ENCODE data around the gene AGRP. TPM values are rescaled to one million over a fixed set of nuclear protein-coding genes. Genes with fewer than 3 reads are reported as not detected.

Gene AGRP
- total and polyA plus RNA-seq, 3 donors from 2014 or later = 1.2 to 1.7 TPM; not detected in 1

DNA sequence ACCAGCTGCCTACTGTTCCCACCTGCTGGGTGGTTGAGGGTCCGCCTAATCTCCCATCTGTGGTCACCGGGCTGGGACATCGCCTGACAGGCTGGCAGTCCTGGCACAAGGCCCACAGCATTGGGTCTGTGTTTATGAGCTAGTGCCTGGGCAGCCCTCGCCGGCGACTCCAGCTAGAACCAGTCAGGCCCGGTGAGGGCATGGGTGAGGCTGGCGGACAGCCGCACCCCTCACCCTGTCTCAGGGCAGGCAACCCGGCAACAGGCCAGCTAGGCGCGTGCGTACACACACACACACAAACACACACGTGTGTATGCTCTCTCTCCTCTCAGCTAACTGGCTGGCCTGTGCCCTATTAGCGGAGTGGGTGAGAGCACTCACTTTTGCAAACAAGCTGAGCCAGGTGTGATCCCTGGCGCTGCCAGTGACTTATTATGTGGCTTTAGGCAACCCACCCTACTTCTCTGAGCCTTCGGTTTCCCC, 42.0 kb downstream of the AGRP start:
- intact Hi-C loops (cut with DNase I; ENCODE audit: low total_unique reads) = no loop called here
- Histone ChIP-seq H3K27ac (no peak overlapping the region), H3K4me3 (no peak overlapping the region), H3K4me1 (peaks cover 35% of the 10 kb centered on the region), H3K27me3 (no peaks in the 10 kb centered on the region), H3K9me3 (no peaks in the 10 kb centered on the region), H3K36me3 (ENCODE audit: low read depth, missing control alignments) (no peaks in the 10 kb centered on the region)
- DNase-seq = no peak
- no peak for TF ChIP-seq POLR2A (IDR thresholded peaks at IDR 0.05)
- TF ChIP-seq, protein P1, sequence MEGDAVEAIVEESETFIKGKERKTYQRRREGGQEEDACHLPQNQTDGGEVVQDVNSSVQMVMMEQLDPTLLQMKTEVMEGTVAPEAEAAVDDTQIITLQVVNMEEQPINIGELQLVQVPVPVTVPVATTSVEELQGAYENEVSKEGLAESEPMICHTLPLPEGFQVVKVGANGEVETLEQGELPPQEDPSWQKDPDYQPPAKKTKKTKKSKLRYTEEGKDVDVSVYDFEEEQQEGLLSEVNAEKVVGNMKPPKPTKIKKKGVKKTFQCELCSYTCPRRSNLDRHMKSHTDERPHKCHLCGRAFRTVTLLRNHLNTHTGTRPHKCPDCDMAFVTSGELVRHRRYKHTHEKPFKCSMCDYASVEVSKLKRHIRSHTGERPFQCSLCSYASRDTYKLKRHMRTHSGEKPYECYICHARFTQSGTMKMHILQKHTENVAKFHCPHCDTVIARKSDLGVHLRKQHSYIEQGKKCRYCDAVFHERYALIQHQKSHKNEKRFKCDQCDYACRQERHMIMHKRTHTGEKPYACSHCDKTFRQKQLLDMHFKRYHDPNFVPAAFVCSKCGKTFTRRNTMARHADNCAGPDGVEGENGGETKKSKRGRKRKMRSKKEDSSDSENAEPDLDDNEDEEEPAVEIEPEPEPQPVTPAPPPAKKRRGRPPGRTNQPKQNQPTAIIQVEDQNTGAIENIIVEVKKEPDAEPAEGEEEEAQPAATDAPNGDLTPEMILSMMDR (IDR thresholded peaks at IDR 0.05) = no peak
- 91% methylated on average over 9 to 17 of the region's 17 CpGs for WGBS, 2 donors

DNA sequence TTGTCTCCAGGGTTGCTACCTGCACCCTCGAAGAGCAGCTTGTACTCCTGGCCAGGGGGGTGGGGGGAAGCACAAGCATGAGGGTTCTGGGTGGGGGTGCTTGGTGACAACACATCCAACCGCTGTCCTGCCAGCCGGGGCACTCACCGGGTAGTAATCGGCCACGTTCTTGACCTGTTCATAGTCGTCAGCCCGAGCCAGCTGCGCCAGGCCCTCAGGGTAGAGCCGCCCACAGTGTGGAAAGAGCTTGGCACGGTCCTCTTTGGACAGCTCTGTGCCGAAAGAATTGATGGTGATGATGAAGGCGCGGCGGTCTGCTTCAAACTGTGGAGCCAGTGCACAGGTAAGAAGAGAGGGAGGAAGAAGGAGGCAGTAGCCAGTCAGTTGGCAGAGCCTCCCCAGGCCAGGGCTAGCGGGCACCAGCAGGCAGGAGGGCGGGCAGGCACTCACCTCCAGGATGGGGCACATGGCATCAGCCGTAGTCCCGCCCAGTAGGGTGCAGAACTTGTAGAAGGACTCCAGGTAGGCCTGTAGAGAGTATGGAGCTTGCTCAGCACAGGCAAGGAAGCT, 44.4 kb downstream of the AGRP start:
- 92 to 94% methylated on average over 19 of the region's 19 CpGs for WGBS, 2 donors
- no peak for DNase-seq
- Histone ChIP-seq H3K9me3 (no peaks in the 10 kb centered on the region), H3K4me1 (peaks cover 13% of the 10 kb centered on the region), H3K27ac (no peak overlapping the region), H3K27me3 (no peaks in the 10 kb centered on the region), H3K4me3 (no peak overlapping the region), H3K36me3 (ENCODE audit: low read depth, missing control alignments) (no peaks in the 10 kb centered on the region)
- intact Hi-C loops (cut with DNase I; ENCODE audit: low total_unique reads) = no loop called here
- TF ChIP-seq POLR2A (IDR thresholded peaks at IDR 0.05) = no peak
- TF ChIP-seq, protein P1 (IDR thresholded peaks at IDR 0.05) = no peak

- TF ChIP-seq, protein P1 (IDR thresholded peaks at IDR 0.05) = no peak
- TF ChIP-seq POLR2A (IDR thresholded peaks at IDR 0.05) = no peak
- Histone ChIP-seq H3K9me3 (no peaks in the 10 kb centered on the region), H3K27me3 (no peaks in the 10 kb centered on the region), H3K27ac (no peak overlapping the region), H3K4me3 (no peak overlapping the region), H3K4me1 (peaks cover 8% of the 10 kb centered on the region), H3K36me3 (ENCODE audit: low read depth, missing control alignments) (no peaks in the 10 kb centered on the region)
- no peak for DNase-seq
- intact Hi-C loops (cut with DNase I; ENCODE audit: low total_unique reads) = no loop called here
- WGBS, 2 donors = 93% methylated on average over 18 to 20 of the region's 20 CpGs
Observed at GRCh38 chr16:67438098-67438791, 45.1 kb downstream of the AGRP start.

DNA sequence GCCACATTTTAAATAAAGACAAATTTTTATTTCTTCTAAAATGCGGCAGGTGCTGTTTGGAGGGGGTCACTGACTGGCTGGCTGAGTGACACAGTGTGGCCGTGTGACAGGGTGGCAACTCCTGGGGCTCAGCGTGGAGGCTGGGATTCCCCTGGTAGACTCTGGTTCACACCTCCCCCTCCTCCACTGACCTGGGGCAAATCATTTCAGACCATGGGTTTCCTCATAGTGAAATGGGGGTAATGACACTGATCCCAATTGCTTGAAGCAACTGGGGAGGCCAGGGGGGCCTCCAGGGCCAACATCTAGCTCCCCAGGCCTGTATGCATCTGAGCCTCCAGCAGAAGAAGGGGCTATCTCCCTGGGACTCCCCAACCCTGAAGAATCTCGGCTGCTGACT, 45.8 kb downstream of the AGRP start:
- Histone ChIP-seq H3K36me3 (ENCODE audit: low read depth, missing control alignments) (no peaks in the 10 kb centered on the region), H3K27ac (no peak overlapping the region), H3K9me3 (no peaks in the 10 kb centered on the region), H3K4me3 (no peak overlapping the region), H3K27me3 (no peaks in the 10 kb centered on the region), H3K4me1 (peaks cover 3% of the 10 kb centered on the region)
- TF ChIP-seq, protein P1 (IDR thresholded peaks at IDR 0.05) = no peak
- TF ChIP-seq POLR2A (IDR thresholded peaks at IDR 0.05) = no peak
- no peak for DNase-seq
- 78 to 85% methylated on average over 4 of the region's 4 CpGs for WGBS, 2 donors
- intact Hi-C loops (cut with DNase I; ENCODE audit: low total_unique reads) = no loop called here
